GM12875 (cell line): ENCODE data around the gene PDGFRB.

ENCODE experiments used
- H3K4me3 ChIP-seq: one replicate; pipeline ENCODE4 v1.5.1; 2011; ENCODE audit warnings: low read depth, low read length, control low read depth
- TF ChIP-seq, protein P1 (sequence below): IDR thresholded peaks from 2 replicates; pipeline ENCODE4 v1.5.1; 2011; ENCODE audit warnings: low read depth, mild to moderate bottlenecking, control low read depth, inconsistent platforms, low read length, moderate library complexity, borderline replicate concordance; ENCODE audit not compliant: insufficient read depth

Gene PDGFRB

DNA sequence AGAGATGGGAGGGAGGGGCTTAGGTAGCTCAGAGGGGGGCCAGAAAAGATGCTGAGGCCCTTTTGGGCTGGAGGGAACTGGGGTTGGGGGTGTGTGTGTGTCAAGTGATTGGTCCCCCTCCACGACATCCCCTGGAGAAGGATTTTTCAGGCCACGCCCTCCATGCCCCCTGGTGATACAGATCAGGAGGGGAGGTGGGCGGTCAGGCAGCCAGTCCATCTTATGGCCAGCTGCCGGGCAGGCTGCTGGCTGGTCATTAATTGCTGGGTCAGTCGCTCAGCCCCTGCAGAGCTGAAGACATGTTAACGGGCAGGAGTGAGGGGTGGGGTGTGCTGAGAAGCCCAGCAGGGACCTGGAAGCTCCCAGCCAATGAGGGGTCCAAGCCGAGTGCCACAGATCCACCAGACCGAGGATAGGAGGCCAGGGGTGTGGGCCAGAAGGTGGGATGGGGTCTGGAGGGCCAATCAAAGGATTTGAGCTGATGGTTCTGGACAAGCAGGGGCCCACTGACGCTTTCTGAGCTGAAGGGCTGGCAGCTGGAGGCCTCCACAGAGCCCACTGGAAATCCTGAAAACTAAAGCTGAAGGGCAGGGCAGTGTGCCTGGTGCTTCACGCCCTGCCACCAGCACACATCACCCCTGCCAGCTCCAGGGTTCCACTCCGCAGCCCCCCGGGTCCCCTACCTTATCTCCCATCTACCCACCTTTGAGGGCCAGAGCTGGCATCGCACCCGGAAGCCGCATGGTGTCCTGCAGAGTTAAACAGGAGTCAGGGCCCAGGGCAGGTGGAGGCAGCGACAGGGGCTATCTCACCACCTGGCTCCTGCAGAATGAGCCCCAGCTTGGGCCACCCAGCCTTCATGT is 19.1 kb downstream of the PDGFRB start:
- no peak overlapping the region for H3K4me3 ChIP-seq
- TF ChIP-seq, protein P1, sequence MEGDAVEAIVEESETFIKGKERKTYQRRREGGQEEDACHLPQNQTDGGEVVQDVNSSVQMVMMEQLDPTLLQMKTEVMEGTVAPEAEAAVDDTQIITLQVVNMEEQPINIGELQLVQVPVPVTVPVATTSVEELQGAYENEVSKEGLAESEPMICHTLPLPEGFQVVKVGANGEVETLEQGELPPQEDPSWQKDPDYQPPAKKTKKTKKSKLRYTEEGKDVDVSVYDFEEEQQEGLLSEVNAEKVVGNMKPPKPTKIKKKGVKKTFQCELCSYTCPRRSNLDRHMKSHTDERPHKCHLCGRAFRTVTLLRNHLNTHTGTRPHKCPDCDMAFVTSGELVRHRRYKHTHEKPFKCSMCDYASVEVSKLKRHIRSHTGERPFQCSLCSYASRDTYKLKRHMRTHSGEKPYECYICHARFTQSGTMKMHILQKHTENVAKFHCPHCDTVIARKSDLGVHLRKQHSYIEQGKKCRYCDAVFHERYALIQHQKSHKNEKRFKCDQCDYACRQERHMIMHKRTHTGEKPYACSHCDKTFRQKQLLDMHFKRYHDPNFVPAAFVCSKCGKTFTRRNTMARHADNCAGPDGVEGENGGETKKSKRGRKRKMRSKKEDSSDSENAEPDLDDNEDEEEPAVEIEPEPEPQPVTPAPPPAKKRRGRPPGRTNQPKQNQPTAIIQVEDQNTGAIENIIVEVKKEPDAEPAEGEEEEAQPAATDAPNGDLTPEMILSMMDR = no peak

DNA sequence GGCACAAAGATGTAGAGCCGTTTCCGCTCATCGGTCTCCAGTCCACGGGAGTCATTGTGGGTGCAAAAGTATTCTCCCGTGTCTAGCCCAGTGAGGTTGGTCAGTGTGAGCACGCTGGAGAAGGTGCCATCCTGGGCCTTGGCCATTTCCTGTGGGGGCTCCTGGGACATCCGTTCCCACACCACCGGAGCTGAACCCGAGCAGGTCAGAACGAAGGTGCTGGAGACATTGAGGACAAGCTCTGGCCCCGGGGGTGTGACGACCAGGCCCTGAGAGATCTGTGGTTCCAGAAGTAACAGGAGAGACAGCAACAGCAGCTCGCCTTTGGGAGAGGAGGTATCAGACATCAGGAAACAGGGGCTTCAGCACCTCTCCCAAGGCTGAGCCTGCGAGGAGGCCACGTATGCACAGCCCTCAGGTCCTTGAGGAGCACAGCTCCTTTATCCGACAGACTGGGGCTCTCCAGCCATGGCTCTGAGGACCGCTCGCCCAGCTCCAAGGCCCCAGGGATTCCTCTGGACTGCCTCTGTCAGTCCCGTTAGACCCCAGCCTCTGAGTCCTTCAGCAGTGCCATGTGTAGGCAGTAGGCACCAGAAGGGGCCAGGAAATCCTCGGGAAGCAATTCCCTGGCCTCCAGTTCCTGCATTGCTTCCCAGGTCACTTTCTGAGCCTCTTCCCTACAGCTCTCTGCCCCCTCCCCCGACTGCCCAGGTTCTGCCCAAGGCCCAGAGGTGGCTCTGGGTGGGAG is 19.9 kb downstream of the PDGFRB start:
- H3K4me3 ChIP-seq = no peak overlapping the region
- TF ChIP-seq, protein P1 = no peak

DNA sequence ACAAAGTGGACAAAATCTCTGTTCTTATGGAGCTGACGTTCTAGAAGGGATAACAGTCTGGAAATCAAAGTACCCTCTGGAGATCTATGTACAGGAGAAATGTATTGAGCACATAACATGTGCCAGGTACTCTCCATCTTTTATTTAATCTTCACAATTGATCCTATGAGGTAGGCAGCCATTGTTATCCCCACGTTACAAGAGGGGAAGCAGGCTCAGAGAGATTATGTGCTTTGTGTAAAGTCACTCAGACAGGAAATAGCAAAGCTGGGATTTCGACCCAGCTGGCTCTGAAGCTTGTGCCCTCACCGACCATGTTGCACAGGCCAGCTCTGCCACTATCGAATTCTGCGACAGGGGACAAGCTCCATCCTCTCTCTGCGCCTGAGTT is 21.5 kb downstream of the PDGFRB start:
- TF ChIP-seq, protein P1 = no peak
- no peak overlapping the region for H3K4me3 ChIP-seq

DNA sequence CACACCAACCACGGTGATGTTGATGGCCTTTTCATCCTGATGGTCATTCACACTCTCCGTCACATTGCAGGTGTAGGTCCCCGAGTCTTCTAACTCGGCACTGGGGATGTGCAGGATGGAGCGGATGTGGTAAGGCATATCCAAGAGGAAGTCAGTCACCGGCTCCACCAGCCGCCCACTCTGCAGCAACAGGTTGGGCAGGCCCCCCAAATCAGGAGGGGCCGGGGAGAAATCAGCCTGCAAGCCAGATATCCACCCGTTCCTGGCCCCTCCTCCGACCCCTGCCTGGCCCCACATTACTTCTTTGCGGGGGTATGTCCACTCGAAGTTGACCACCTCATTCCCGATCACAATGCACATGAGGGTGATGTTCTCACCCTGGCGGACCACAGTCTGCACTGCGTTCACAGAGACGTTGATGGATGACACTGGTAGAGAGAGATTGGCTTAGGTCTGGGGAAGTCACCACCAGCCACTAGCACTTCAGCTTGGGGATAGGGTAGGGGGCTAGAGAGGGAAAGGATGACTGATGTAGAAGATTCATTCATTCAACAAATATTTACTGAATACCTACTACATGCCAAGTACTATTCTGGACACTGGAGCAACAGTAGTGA is 22.0 kb downstream of the PDGFRB start:
- H3K4me3 ChIP-seq = no peak overlapping the region
- TF ChIP-seq, protein P1 = no peak

DNA sequence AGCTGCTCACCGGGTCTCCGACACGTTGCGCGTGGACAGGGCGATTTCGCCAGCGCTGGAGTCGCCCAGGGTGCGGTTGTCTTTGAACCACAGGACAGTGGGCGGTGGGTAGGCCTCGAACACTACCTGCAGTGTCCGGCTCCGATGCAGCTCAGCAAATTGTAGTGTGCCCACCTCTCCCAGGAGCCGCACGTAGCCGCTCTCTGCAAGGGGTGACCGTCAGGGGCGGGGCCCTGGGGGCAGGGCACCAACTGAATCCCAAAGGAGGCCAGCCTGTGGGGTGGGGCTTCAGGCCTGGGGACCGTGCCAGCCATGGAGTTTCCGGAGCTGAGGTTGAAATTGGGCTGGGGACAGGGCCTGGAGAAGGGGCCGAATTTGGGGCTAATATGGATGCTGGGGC is 22.9 kb downstream of the PDGFRB start:
- TF ChIP-seq, protein P1 = no peak

DNA sequence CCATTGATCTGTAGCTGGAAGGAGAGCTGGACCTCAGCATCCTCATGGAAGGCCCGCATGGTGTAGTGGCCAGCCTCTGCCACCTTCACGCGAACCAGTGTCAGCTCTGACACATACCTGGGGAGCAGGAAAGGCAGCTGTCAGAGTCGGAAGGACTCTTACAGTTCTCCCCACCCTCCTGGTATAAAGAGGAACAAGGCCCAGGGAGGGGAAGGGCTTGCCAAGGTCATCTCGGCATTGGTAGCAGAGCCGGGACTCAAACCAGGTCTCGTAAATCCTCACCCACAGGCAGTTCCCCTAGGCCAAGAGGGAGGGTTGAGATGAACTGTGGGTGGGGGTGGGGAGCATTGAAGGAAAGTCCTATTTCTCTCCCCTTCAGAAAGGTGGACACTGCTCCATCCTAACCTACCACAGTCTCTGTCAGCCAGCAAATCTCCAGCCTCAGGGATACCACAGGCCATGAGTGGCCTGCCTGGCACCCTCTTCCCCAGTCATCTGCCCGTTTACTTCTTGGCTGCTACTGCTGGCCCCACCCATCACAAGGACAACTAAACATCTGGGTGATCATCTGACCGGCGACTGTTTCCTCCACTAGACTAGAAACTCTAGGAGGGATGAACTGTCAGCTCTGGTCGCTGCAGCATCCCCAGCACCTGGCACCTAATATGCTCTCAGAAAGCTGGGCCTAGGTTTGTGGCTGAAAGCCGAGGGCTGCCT is 23.5 kb downstream of the PDGFRB start:
- TF ChIP-seq, protein P1 = no peak
- H3K4me3 ChIP-seq = no peak overlapping the region

More for the DNA sequence above, 22.9 kb downstream of the PDGFRB start:
- no peak overlapping the region for H3K4me3 ChIP-seq
